Fibroblast of the conjunctiva (primary cell): ENCODE measurements around the gene C19orf47.
A peak's percentile ranks its signal among the peaks of the same experiment; 100 is the strongest.

Experiments
- DNase-seq: peaks from one replicate; pipeline ENCODE4 v3.0.0-alpha.2; 2010; ENCODE audit warnings: low read depth

Gene C19orf47

GRCh38 chr19:40282209-40282580 lies 66.0 kb downstream of the C19orf47 start:
- no peak for DNase-seq

- DNase-seq, result no peak
These were observed 66.6 kb downstream of the C19orf47 start for GRCh38 chr19:40281381-40282208.

GRCh38 chr19:40280608-40281221 lies 67.5 kb downstream of the C19orf47 start:
- no peak for DNase-seq

GRCh38 chr19:40279761-40280607 lies 68.2 kb downstream of the C19orf47 start:
- no peak for DNase-seq

- DNase-seq, result peak; percentile 56
These were observed 69.1 kb downstream of the C19orf47 start for GRCh38 chr19:40279120-40279551.

DNA sequence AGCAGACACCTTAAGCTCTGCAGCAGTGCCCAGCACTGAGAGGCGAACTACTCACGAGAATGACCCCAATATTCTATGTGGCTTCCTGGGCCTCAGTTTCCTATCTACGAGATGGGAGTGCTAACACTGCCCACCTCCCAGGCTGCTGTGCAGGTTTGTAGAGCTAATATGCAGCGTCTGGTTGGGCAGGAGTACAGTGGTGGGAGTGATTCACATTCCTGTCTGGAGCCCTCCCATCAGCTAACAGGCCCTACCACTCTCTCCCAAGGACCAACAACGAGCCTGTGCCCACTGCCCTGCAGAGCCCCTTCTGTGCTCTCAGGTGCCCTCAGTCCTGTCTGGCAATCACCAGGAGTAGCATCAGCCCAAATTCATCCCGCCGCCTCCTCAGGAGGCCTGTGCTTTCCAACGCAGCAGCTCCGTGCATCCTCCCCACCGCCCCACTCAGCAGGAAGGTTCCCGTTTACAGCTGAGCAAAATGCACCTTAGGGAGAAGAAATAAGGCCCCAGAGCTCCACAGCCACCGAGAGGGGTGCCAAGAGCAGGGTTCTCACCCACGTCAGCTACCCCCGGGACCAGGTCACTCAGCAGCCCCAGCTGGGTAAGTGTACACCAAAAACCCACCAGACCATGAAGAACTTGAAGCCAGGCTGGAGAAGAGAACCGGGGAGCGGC lies 69.7 kb downstream of the C19orf47 start:
- DNase-seq, result no peak

- no peak for DNase-seq
These were observed 70.7 kb downstream of the C19orf47 start for GRCh38 chr19:40277356-40278059.

- no peak for DNase-seq
These were observed 73.3 kb downstream of the C19orf47 start for GRCh38 chr19:40274585-40275544.

DNA sequence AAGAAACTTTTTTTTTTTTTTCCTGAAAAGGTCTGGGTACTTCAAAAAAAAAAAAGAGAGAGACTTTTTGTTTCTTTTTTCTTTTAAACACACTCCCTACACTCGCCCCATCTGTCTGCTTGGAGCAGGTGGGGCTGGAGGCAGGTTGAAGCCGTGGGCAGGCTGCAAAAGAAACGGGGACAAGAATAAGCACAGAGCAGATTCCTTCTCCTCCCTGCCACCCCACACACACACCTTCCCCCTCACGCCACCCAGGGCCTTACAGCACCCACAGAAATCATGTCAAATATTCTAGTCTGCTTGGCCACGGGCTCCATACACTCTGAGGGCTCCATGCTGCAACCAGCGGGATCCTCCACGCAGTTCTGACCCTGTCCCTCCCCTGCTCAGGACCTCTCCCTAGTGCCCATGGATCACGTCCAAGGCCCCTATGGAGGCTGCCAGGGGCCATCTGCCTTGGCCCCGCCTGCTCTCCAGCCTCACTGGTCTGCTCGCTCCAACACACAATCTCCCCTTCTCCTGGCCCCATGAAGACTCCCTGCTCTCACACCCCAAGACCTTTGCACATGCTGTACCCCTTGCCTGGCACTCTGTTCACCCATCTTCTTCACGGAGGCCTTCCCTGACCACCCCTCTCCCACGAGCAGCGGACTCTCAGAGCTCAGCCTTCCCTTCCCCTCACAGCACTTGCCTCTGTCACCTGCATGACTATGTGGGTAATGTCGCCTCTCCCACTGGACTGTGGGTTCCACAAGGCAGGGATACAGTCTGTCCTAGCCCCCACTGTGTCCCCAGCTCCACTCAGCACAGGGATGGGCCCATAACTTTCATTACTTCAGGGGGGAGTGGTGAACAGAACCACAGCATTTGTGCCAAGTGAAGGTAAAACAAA lies 74.5 kb downstream of the C19orf47 start:
- no peak for DNase-seq

DNA sequence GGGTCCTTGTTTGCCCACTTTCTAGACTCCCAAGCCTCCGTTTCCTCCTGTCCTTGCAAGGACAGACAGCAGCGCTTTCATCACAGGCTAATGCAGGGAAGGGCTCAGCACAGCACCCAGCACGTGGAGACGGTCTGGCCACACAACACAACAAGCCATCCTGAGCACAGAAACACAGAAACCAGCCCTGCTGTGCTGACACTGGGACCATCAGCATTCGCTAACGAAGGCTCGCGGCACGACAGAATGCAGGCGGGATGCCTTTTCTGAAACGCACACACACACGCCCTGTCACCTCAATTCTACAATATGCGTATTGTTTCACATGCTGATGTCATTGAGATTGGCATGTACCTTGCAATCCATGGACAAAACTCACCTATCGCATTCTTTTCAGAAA lies 75.9 kb downstream of the C19orf47 start:
- DNase-seq, result no peak

DNA sequence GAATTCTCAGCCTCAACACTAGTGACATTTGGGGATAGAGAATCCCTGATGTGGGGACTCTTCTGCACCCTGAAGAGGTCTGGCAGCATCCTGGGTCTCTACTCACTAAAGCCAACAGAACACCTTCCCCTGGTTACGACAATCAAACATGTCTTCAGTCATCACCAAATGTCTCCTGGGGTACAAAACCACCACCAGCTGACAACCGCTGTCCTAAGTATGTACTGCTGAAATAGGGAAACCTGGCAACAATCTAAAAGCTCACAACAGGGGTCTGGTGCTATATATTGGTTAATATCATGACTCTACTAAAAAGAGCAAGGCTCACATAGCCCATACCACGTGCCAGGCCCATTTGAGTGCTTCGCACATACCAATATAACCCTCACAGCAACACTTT lies 76.5 kb downstream of the C19orf47 start:
- DNase-seq, result no peak

- no peak for DNase-seq
These were observed 77.7 kb downstream of the C19orf47 start for GRCh38 chr19:40270362-40271089.
